IMR-90 (cell line): Measurements from ENCODE around the gene ATOSA. TPM values are rescaled to one million over a fixed set of nuclear protein-coding genes. Genes with fewer than 3 reads are reported as not detected.

Experiments used
- ATAC-seq: fragments of 200-7000 bp; cut with Tn5 transposase; 2 replicates; pipeline ENCODE4 v1.9.1; 2020; ENCODE audit warnings: low read depth, mild to moderate bottlenecking, moderate library complexity
- BruUV-seq: library from RNA; stranded (reverse); fragments of 400-500 nt; replicated peaks from 2 replicates; lab custom pipeline; 2021; lab: Mats Ljungman, UMichigan
- CTCF ChIA-PET: fragments of 300-600 bp; formaldehyde crosslinking; extraction: SDS; loops from one replicate; lab custom pipeline; 2021; ENCODE audit warnings: antibody characterized with exemption; lab: Yijun Ruan, JAX
- POLR2A ChIA-PET: fragments of 300-600 bp; sonication (Branson Sonifier 250); formaldehyde crosslinking; loops from one replicate; lab custom pipeline; 2022; ENCODE audit warnings: antibody characterized with exemption; ENCODE audit not compliant: unreplicated experiment; lab: Charles Lee
- DNase-seq: peaks from one replicate; pipeline ENCODE4 v3.0.0; 2013
- H2AFZ ChIP-seq: replicated peaks from 2 replicates; pipeline ENCODE3; 2013; ENCODE audit warnings: low read length, mild to moderate bottlenecking; ENCODE audit not compliant: poor library complexity
- H2AK5ac ChIP-seq: 2 replicates; pipeline ENCODE4 v1.6.1; 2013; ENCODE audit warnings: low read depth, low read length, inconsistent platforms
- H2AK9ac ChIP-seq: replicated peaks from 2 replicates; pipeline ENCODE3; 2013; ENCODE audit warnings: mild to moderate bottlenecking, low read depth, low read length, moderate library complexity; ENCODE audit not compliant: poor library complexity
- H2BK120ac ChIP-seq: 2 replicates; pipeline ENCODE4 v1.6.1; 2013; ENCODE audit warnings: low read depth, low read length, inconsistent platforms
- H2BK15ac ChIP-seq: 3 replicates; pipeline ENCODE4 v1.6.1; 2013; ENCODE audit warnings: low read depth, low read length, inconsistent platforms
- H2BK20ac ChIP-seq: 2 replicates; pipeline ENCODE4 v1.6.1; 2013; ENCODE audit warnings: low read depth, mild to moderate bottlenecking, inconsistent platforms, low read length, moderate library complexity
- H2BK5ac ChIP-seq: 2 replicates; pipeline ENCODE4 v1.6.1; 2013; ENCODE audit warnings: mild to moderate bottlenecking, low read depth, low read length, inconsistent platforms; ENCODE audit not compliant: poor library complexity, severe bottlenecking
- H3K14ac ChIP-seq: replicated peaks from 2 replicates; pipeline ENCODE4 v1.6.1; 2013; ENCODE audit warnings: low read depth, low read length, inconsistent platforms
- H3K18ac ChIP-seq: 2 replicates; pipeline ENCODE4 v1.6.1; 2013; ENCODE audit warnings: low read depth, low read length, control low read depth
- H3K23ac ChIP-seq: 2 replicates; pipeline ENCODE4 v1.6.1; 2013; ENCODE audit warnings: low read depth, low read length, inconsistent platforms
- H3K27ac ChIP-seq: 2 replicates; pipeline ENCODE4 v1.5.1; 2013; ENCODE audit warnings: mild to moderate bottlenecking, control low read depth, low read length; ENCODE audit not compliant: insufficient read depth
- H3K27me3 ChIP-seq: 2 replicates; pipeline ENCODE4 v1.6.1; 2013; ENCODE audit warnings: low read length; ENCODE audit not compliant: control insufficient read depth, insufficient read depth
- H3K36me3 ChIP-seq: 2 replicates; pipeline ENCODE4 v1.6.1; 2013; ENCODE audit warnings: low read length, mixed read lengths; ENCODE audit not compliant: control insufficient read depth, insufficient read depth
- H3K4ac ChIP-seq: 2 replicates; pipeline ENCODE4 v1.6.1; 2013; ENCODE audit warnings: low read depth, low read length, inconsistent platforms
- H3K4me1 ChIP-seq: 2 replicates; pipeline ENCODE4 v1.6.1; 2013; ENCODE audit warnings: low read length, mixed read lengths; ENCODE audit not compliant: control insufficient read depth, insufficient read depth
- H3K4me2 ChIP-seq: 2 replicates; pipeline ENCODE4 v1.6.1; 2013; ENCODE audit warnings: low read depth, mild to moderate bottlenecking, control low read depth, low read length, moderate library complexity
- H3K4me3 ChIP-seq: 2 replicates; pipeline ENCODE4 v1.5.1; 2013; ENCODE audit warnings: low read depth, mild to moderate bottlenecking, control low read depth, low read length, moderate library complexity; ENCODE audit not compliant: insufficient read depth
- H3K56ac ChIP-seq: 2 replicates; pipeline ENCODE4 v1.6.1; 2013; ENCODE audit warnings: low read length, inconsistent platforms; ENCODE audit not compliant: insufficient read depth; ENCODE audit errors: extremely low read depth
- H3K79me1 ChIP-seq, 2 experiments: 2 replicates each; pipeline ENCODE4 v1.6.1; 2013; ENCODE audit warnings: low read length in 2 of 2, inconsistent platforms in 1 of 2, low read depth in 1 of 2
- H3K9ac ChIP-seq: 2 replicates; pipeline ENCODE4 v1.6.1; 2013; ENCODE audit warnings: low read depth, low read length, control low read depth
- H3K9me1 ChIP-seq: 2 replicates; pipeline ENCODE4 v1.6.1; 2013; ENCODE audit warnings: low read length, inconsistent platforms; ENCODE audit not compliant: insufficient read depth
- H3K9me3 ChIP-seq: 2 replicates; pipeline ENCODE4 v1.6.1; 2013; ENCODE audit warnings: low read length; ENCODE audit not compliant: control insufficient read depth, insufficient read depth
- H4K20me1 ChIP-seq: 2 replicates; pipeline ENCODE4 v1.6.1; 2013; ENCODE audit warnings: low read length, inconsistent platforms; ENCODE audit not compliant: insufficient read depth
- H4K5ac ChIP-seq: 2 replicates; pipeline ENCODE4 v1.6.1; 2013; ENCODE audit warnings: mild to moderate bottlenecking, low read depth, low read length, control low read depth
- H4K8ac ChIP-seq, 2 experiments: 2 replicates each; pipeline ENCODE4 v1.6.1; 2013; ENCODE audit warnings: low read depth in 2 of 2, low read length in 2 of 2, control low read depth in 1 of 2, inconsistent platforms in 1 of 2
- H4K91ac ChIP-seq: 2 replicates; pipeline ENCODE4 v1.6.1; 2013; ENCODE audit warnings: low read depth, low read length, inconsistent platforms; ENCODE audit not compliant: insufficient read depth
- MAFK ChIP-seq: IDR thresholded peaks from 2 replicates; pipeline ENCODE4 v1.6.1; 2012; ENCODE audit warnings: low read depth, low read length, improper control_type of control experiment
- MAZ ChIP-seq: IDR thresholded peaks from 2 replicates; pipeline ENCODE4 v1.6.1; 2012; ENCODE audit warnings: low read depth, mild to moderate bottlenecking, low read length, improper control_type of control experiment, moderate library complexity, borderline replicate concordance
- RFX5 ChIP-seq: IDR thresholded peaks from 2 replicates; pipeline ENCODE4 v1.8.0; 2012; ENCODE audit warnings: low read depth, mild to moderate bottlenecking, low read length, moderate library complexity
- USF2 ChIP-seq: fragments of 150-350 bp; IDR thresholded peaks from 2 replicates; pipeline ENCODE4 v1.6.1; 2017; ENCODE audit warnings: mild to moderate bottlenecking, antibody characterized with exemption, low read length, low read depth
- WGBS, 2 experiments: methylation state at CpG; one replicate each; pipeline versions ENCODE4 v1.1.5 to v1.1.7; 2013; ENCODE audit warnings: missing lambda C conversion rate in 2 of 2; ENCODE audit not compliant: insufficient read length in 1 of 2; ENCODE audit errors: extremely low coverage in 2 of 2; 5-methylcytosine and 5-hydroxymethylcytosine counted together
- dilution Hi-C: fragments of 300-500 bp; cut with HindIII; formaldehyde crosslinking; loops from one replicate; pipeline ENCODE4 v1.14.3; 2018; ENCODE audit warnings: low sequenced_read_pairs; ENCODE audit not compliant: unreplicated experiment
- in situ Hi-C: fragments of 300-500 bp; cut with MboI; formaldehyde crosslinking; loops from 3 replicates; pipeline ENCODE4 v1.14.3; 2019; ENCODE audit warnings: low sequenced_read_pairs, inconsistent platforms, mixed read lengths
- intact Hi-C: fragments of 100-400 bp; cut with micrococcal nuclease; formaldehyde crosslinking; loops from 2 replicates; pipeline ENCODE4 v1.10.0; 2022
- polyA plus RNA-seq, 3 experiments: library from polyadenylated mRNA; depleted of rRNA; stranded (reverse); fragments of >200 nt; gene quantifications; 2 replicates each; pipeline ENCODE4 v1.2.3, GENCODE V29; 2012; ENCODE audit warnings: low replicate concordance in 1 of 3
- total RNA-seq: library from RNA; depleted of rRNA; stranded (reverse); fragments of >200 nt; gene quantifications from 2 replicates; pipeline ENCODE4 v1.2.3, GENCODE V29; 2012

ATOSA gene
- total and polyA plus RNA-seq, 2 of the 4 experiments (the other 2 are of a cell fraction): 13.2 to 17.2 TPM

GRCh38 chr15:52726195-52726594 is 47.0 kb upstream of the ATOSA start:
- BruUV-seq: no TSS peak
- peaks cover 8% of the 10 kb centered on the region for H3K27me3 ChIP-seq
- H3K14ac ChIP-seq: no peak overlapping the region
- H2BK15ac ChIP-seq: no peak overlapping the region
- TF ChIP-seq MAZ (no peak), MAFK (no peak), RFX5 (no peak), USF2 (no peak)
- H4K8ac ChIP-seq: no peak overlapping the region
- H3K18ac ChIP-seq: no peak overlapping the region
- no peak overlapping the region for H3K9ac ChIP-seq
- intact Hi-C loops: no loop called here
- no peak overlapping the region for H3K56ac ChIP-seq
- H2AK9ac ChIP-seq: no peak overlapping the region
- no peaks in the 10 kb centered on the region for H4K20me1 ChIP-seq
- H4K5ac ChIP-seq: no peak overlapping the region
- H3K4ac ChIP-seq: no peak overlapping the region
- H3K9me1 ChIP-seq: no peaks in the 10 kb centered on the region
- ATAC-seq: no peak
- ChIA-PET CTCF (no interaction called here), POLR2A (no interaction called here)
- H2AFZ ChIP-seq: no peak overlapping the region
- no peak overlapping the region for H2BK5ac ChIP-seq
- H3K23ac ChIP-seq: no peak overlapping the region
- no peak overlapping the region for H4K91ac ChIP-seq
- H3K9me3 ChIP-seq: no peaks in the 10 kb centered on the region
- H3K27ac ChIP-seq: no peak overlapping the region
- H3K4me1 ChIP-seq: no peaks in the 10 kb centered on the region
- no peaks in the 10 kb centered on the region for H3K79me1 ChIP-seq
- H2AK5ac ChIP-seq: no peak overlapping the region
- no peak overlapping the region for H3K4me2 ChIP-seq
- no CpG with 5 or more reads among the region's 2 CpGs for WGBS, 2 experiments
- no peak overlapping the region for H3K4me3 ChIP-seq
- in situ Hi-C loops: loop anchor here (5.0 kb wide), 1 partner anchor 459 kb away; no protein-coding TSS in a partner anchor
- no peak overlapping the region for H2BK120ac ChIP-seq
- dilution Hi-C loops: no loop called here
- no peaks in the 10 kb centered on the region for H3K36me3 ChIP-seq
- no peak for DNase-seq
- no peak overlapping the region for H2BK20ac ChIP-seq
